ENCODE results near the gene AXIN1. TPM values are rescaled to one million over a fixed set of nuclear protein-coding genes. Genes with fewer than 3 reads are reported as not detected.

Gene AXIN1
- total RNA-seq, 1 experiment from 2014 or later: 53.3 TPM

- in situ Hi-C loops (cut with HindIII; ENCODE audit: low pct_unique_long_range_greater_than_20kb, low sequenced_read_pairs) (no loop called here), intact Hi-C loops (cut with micrococcal nuclease; ENCODE audit: unreplicated experiment) (no loop called here)
- ATAC-seq (peak; percentile 67), DNase-seq (ENCODE audit: low read depth, low spot score) (no peak)
- ChIA-PET CTCF (no interaction called here), POLR2A (no interaction called here)
- Histone ChIP-seq H3K4me3 (ENCODE audit: low read depth in 2 of 2, low read length in 2 of 2) (peak overlapping the region; percentile 73 to 84), H3K4me1 (ENCODE audit: control insufficient read depth, insufficient read depth, low read length) (peaks cover 38% of the 10 kb centered on the region), H3K36me3 (ENCODE audit: control insufficient read depth, insufficient read depth, low read length) (no peaks in the 10 kb centered on the region), H3K27ac (ENCODE audit: low read length) (peak overlapping the region; percentile 84), H3K27me3 (ENCODE audit: control insufficient read depth, insufficient read depth, low read length) (no peaks in the 10 kb centered on the region), H3K9me3 (ENCODE audit: control insufficient read depth, insufficient read depth, low read depth, low read length) (no peaks in the 10 kb centered on the region)
- BruUV-seq (replicated peaks): no TSS peak
- no peak for TF ChIP-seq CTCF (IDR thresholded peaks at IDR 0.05)
- TF ChIP-seq TCF7L2 (IDR thresholded peaks at IDR 0.05; ENCODE audit: low read depth, low read length): no peak
- TF ChIP-seq REST (IDR thresholded peaks at IDR 0.05; ENCODE audit: insufficient read depth in 1 of 2, low read depth in 2 of 2, low read length in 1 of 2): no peak
- TF ChIP-seq POLR2AphosphoS5 (IDR thresholded peaks at IDR 0.05; ENCODE audit: low read depth, low read length): no peak; the same call in 1 of the 2 replicates
- TF ChIP-seq SIN3A (IDR thresholded peaks at IDR 0.05; ENCODE audit: borderline replicate concordance, insufficient read depth, low read depth, low read length): peak; percentile 18; the same call in 1 of the 2 replicates
These were observed 28.7 kb upstream of the AXIN1 start for GRCh38 chr16:381012-381788.

GRCh38 chr16:380762-381011 is 28.2 kb upstream of the AXIN1 start:
- no TSS peak for BruUV-seq (replicated peaks)
- ATAC-seq (peak; percentile 44), DNase-seq (ENCODE audit: low read depth, low spot score) (no peak)
- TF ChIP-seq POLR2AphosphoS5 (IDR thresholded peaks at IDR 0.05; ENCODE audit: low read depth, low read length): no peak
- no peak for TF ChIP-seq CTCF (IDR thresholded peaks at IDR 0.05)
- no peak for TF ChIP-seq SIN3A (IDR thresholded peaks at IDR 0.05; ENCODE audit: borderline replicate concordance, insufficient read depth, low read depth, low read length)
- TF ChIP-seq TCF7L2 (IDR thresholded peaks at IDR 0.05; ENCODE audit: low read depth, low read length): no peak
- no peak for TF ChIP-seq REST (IDR thresholded peaks at IDR 0.05; ENCODE audit: insufficient read depth in 1 of 2, low read depth in 2 of 2, low read length in 1 of 2)
- intact Hi-C loops (cut with micrococcal nuclease; ENCODE audit: unreplicated experiment): no loop called here
- H3K27me3 ChIP-seq (ENCODE audit: control insufficient read depth, insufficient read depth, low read length): no peaks in the 10 kb centered on the region
- H3K27ac ChIP-seq (ENCODE audit: low read length): peak overlapping the region; percentile 84
- POLR2A ChIA-PET: interaction anchor here (0.6 to 0.7 kb wide), 2 partner anchors 69 to 157 kb away, joined by 3 to 7 read pairs; no protein-coding TSS in a partner anchor
- in situ Hi-C loops (cut with HindIII; ENCODE audit: low pct_unique_long_range_greater_than_20kb, low sequenced_read_pairs): no loop called here
- CTCF ChIA-PET: no interaction called here
- peak overlapping the region; percentile 73 to 84 for H3K4me3 ChIP-seq (ENCODE audit: low read depth in 2 of 2, low read length in 2 of 2)
- H3K4me1 ChIP-seq (ENCODE audit: control insufficient read depth, insufficient read depth, low read length): peaks cover 33% of the 10 kb centered on the region
- H3K36me3 ChIP-seq (ENCODE audit: control insufficient read depth, insufficient read depth, low read length): no peaks in the 10 kb centered on the region
- H3K9me3 ChIP-seq (ENCODE audit: control insufficient read depth, insufficient read depth, low read depth, low read length): no peaks in the 10 kb centered on the region
